Measurements from ENCODE around the gene CTSF. TPM values are rescaled to one million over a fixed set of nuclear protein-coding genes. Genes with fewer than 3 reads are reported as not detected.

CTSF gene
- total RNA-seq, 2 donors from 2014 or later, result 6.3 to 6.8 TPM

DNA sequence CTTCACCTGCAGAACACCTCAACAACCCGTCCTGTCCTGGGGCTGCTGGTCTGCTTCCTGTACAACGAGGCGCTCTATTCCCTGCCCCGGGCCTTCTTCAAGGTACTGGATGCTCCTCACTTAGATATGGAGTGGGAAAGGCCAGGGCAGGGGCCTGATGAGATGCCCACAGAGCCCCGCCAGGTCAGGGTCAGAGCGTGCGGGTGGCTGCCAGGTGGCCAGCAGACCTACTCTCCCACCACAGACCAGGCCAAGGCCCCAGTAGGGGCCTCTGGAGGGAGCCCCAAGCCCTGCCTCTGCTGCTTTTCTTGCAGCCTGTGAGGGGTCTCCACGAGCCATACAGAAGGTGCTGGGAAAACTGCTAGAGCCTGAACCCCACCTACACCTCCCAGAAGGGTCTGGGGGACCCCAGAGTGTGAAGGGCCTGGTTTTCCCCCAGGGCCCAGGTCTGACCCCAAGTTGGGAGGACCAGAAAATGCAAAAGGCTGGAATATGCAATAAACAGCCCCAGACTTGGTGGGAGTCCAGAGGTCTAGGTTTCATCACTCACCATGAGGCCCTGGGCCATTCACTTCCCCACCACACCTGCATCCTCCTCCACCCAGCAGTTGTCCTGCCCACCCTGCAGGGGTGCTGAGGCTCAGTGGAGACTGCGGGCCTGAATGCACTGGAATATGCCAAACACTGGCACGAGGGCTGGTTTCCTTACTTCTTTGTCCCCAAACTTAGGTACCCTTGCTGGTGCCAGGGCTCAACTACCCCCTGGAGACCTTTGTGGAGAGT is 37.3 kb downstream of the CTSF start:
- no peaks in the 10 kb centered on the region for H3K27me3 Mint-ChIP-seq (ENCODE audit: low read depth)
- peaks cover 6% of the 10 kb centered on the region for H3K4me1 Mint-ChIP-seq (ENCODE audit: low read depth)
- H3K27ac Mint-ChIP-seq, result no peak overlapping the region
- no peaks in the 10 kb centered on the region for H3K9me3 Mint-ChIP-seq
- no peak for ATAC-seq (replicated peaks in 1 of 2)
- no peak overlapping the region for H3K4me3 Mint-ChIP-seq
- peaks cover 3 to 7% of the 10 kb centered on the region in 2 donors for H3K36me3 Mint-ChIP-seq (ENCODE audit: insufficient read depth in 2 of 2)
- no peak for DNase-seq

- Mint-ChIP-seq H3K36me3 (ENCODE audit: insufficient read depth in 2 of 2) (peaks cover 0 to 3% of the 10 kb centered on the region in 2 donors), H3K27ac (no peak overlapping the region), H3K27me3 (ENCODE audit: low read depth) (no peaks in the 10 kb centered on the region), H3K4me1 (ENCODE audit: low read depth) (peaks cover 6% of the 10 kb centered on the region), H3K4me3 (no peak overlapping the region), H3K9me3 (no peaks in the 10 kb centered on the region)
- ATAC-seq (replicated peaks in 1 of 2) (no peak), DNase-seq (no peak)
These were observed 38.8 kb downstream of the CTSF start for GRCh38 chr11:66529655-66530054.

DNA sequence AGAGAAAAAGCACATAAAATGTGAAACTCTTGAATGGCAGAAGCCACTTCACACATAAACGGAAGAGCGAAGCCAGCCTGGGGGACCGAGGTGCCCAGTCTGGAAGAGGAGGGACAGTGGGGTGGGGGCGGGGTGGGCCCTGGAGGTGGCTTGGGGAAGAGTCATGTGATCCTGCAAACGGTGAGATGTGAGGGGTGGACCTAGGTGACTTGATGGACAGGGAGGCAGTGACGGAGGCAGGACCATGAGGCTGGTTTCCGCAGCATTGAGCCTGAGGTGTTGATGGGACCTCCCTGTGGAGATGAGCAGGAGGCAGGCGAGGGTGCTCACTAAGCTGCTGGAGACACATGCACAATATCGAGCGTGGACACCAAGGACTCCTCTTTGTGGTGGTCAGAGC is 39.3 kb downstream of the CTSF start:
- ATAC-seq (replicated peaks in 1 of 2) (no peak), DNase-seq (no peak)
- H3K4me3 Mint-ChIP-seq, result no peak overlapping the region
- no peak overlapping the region for H3K27ac Mint-ChIP-seq
- H3K9me3 Mint-ChIP-seq, result no peaks in the 10 kb centered on the region
- no peaks in the 10 kb centered on the region for H3K27me3 Mint-ChIP-seq (ENCODE audit: low read depth)
- peaks cover 6% of the 10 kb centered on the region for H3K4me1 Mint-ChIP-seq (ENCODE audit: low read depth)
- H3K36me3 Mint-ChIP-seq (ENCODE audit: insufficient read depth in 2 of 2), result peaks cover 0 to 3% of the 10 kb centered on the region in 2 donors

- H3K36me3 Mint-ChIP-seq (ENCODE audit: insufficient read depth in 2 of 2), result peaks cover 2 to 8% of the 10 kb centered on the region in 2 donors
- DNase-seq (no peak), ATAC-seq (replicated peaks in 1 of 2) (no peak)
- H3K27me3 Mint-ChIP-seq (ENCODE audit: low read depth), result no peaks in the 10 kb centered on the region
- H3K4me1 Mint-ChIP-seq (ENCODE audit: low read depth), result no peaks in the 10 kb centered on the region
- no peak overlapping the region for H3K4me3 Mint-ChIP-seq
- H3K27ac Mint-ChIP-seq, result no peak overlapping the region
- H3K9me3 Mint-ChIP-seq, result no peaks in the 10 kb centered on the region
These were observed 43.9 kb downstream of the CTSF start for GRCh38 chr11:66524304-66525040.

GRCh38 chr11:66523611-66524010 is 44.8 kb downstream of the CTSF start:
- Mint-ChIP-seq H3K4me1 (ENCODE audit: low read depth) (no peaks in the 10 kb centered on the region), H3K27ac (no peak overlapping the region), H3K27me3 (ENCODE audit: low read depth) (no peaks in the 10 kb centered on the region), H3K9me3 (no peaks in the 10 kb centered on the region), H3K4me3 (no peak overlapping the region), H3K36me3 (ENCODE audit: insufficient read depth in 2 of 2) (peaks cover 2 to 8% of the 10 kb centered on the region in 2 donors)
- no peak for DNase-seq
- ATAC-seq (replicated peaks in 1 of 2), result no peak

Other genes with a start within 250 kb of the CTSF start
- gene RIN1, start 232.2 kb downstream of the CTSF start, total RNA-seq, result 1 to 10 TPM; 1.8 to 2.8 TPM
- gene BRMS1, start 223.5 kb downstream of the CTSF start, total RNA-seq, result 10 to 100 TPM; 41.4 to 46.4 TPM
- gene B4GAT1, start 221.0 kb downstream of the CTSF start, total RNA-seq, result 1 to 10 TPM; 6.3 to 8.3 TPM
- gene SLC29A2, start 196.8 kb downstream of the CTSF start, total RNA-seq, result 1 to 10 TPM; 3.3 to 3.6 TPM
- not detected for gene NPAS4, start 147.6 kb downstream of the CTSF start, total RNA-seq
- 10 to 100 TPM; 57.4 to 66.6 TPM for gene MRPL11, start 129.8 kb downstream of the CTSF start, total RNA-seq
- gene PELI3, start 101.7 kb downstream of the CTSF start, total RNA-seq, result 1 to 10 TPM; 6.2 to 6.6 TPM
- gene DPP3, start 88.2 kb downstream of the CTSF start, total RNA-seq, result 10 to 100 TPM; 48.3 to 56.9 TPM
- 10 to 100 TPM; 18.1 to 18.8 TPM for gene BBS1, start 58.0 kb downstream of the CTSF start, total RNA-seq
- 10 to 100 TPM; 19.8 to 22.0 TPM for gene ZDHHC24, start 22.6 kb downstream of the CTSF start, total RNA-seq
- under 1 TPM in 1 of 2 donors, not detected in 1; 0.32 TPM for gene ACTN3, start 21.7 kb downstream of the CTSF start, total RNA-seq
- under 1 TPM; 0.10 to 0.21 TPM for gene CCDC87, start 24.5 kb upstream of the CTSF start, total RNA-seq
- 10 to 100 TPM; 35.1 to 38.5 TPM for gene CCS, start 24.6 kb upstream of the CTSF start, total RNA-seq
- 10 to 100 TPM; 85.6 to 97.3 TPM for gene RBM14, start 48.0 kb upstream of the CTSF start, total RNA-seq
- 100 to 1,000 TPM; 116 to 135 TPM for gene RBM4, start 70.1 kb upstream of the CTSF start, total RNA-seq
- gene RBM4B, start 109.3 kb upstream of the CTSF start, total RNA-seq, result 10 to 100 TPM; 12.5 to 18.4 TPM
- 1 to 10 TPM in 1 of 2 donors, under 1 TPM in 1; 0.69 to 1.5 TPM for gene SPTBN2, start 160.6 kb upstream of the CTSF start, total RNA-seq

Data from activated T-cell treated with anti-CD3 and anti-CD28 coated beads, Interleukin-2, amount 50 U/mL, for 72 hours (primary cell).